Spinal cord (tissue), 4 donors: ENCODE results near the gene ARID4B. TPM values are rescaled to one million over a fixed set of nuclear protein-coding genes. Genes with fewer than 3 reads are reported as not detected.

Experiments used
- polyA plus RNA-seq, 2 donors: library from polyadenylated mRNA; unstranded; fragments of 120-200 nt; gene quantifications; one replicate each; pipeline ENCODE4 v1.2.1, GENCODE V29; 2013; ENCODE audit not compliant: insufficient read length in 2 of 2
- small RNA-seq: library from RNA; depleted of rRNA; stranded (forward); fragments of <200 nt; gene quantifications from one replicate; pipeline ENCODE3, GENCODE V24; 2014; ENCODE audit warnings: low replicate concordance
- total RNA-seq, 2 donors: library from RNA; depleted of rRNA in 1 of 2; stranded (reverse); fragments of 120-200 nt in 1 of 2; fragments of >200 nt in 1 of 2; gene quantifications; one replicate each; pipeline versions ENCODE4 v1.2.3 to v1.2.4, GENCODE V29; 2013 to 2014

ARID4B gene
- total and polyA plus RNA-seq, 4 donors = 30.9 to 68.0 (median 45.2) TPM

Small RNA genes lying within 50 kb of the gene (small RNA-seq; reads per million reads assigned to genes)
- not detected for gene AL391994.1
- gene MIR4753 = 0.06 reads per million
- gene SNORA14B = 10.2 reads per million, percentile 96 among the genes with 10 or more reads in this experiment

Other genes starting within 250 kb of the ARID4B start
- 100 to 1,000 TPM in 1 of 2 donors, 10 to 100 TPM in 1; 87.4 to 164 TPM for gene TOMM20, start 199.3 kb downstream of the ARID4B start, total RNA-seq
- gene TOMM20, start 199.3 kb downstream of the ARID4B start, polyA plus RNA-seq = 100 to 1,000 TPM; 159 to 180 TPM
- gene RBM34, start 166.9 kb downstream of the ARID4B start, total RNA-seq = 10 to 100 TPM; 60.6 to 70.1 TPM
- 10 to 100 TPM; 76.2 to 88.6 TPM for gene RBM34, start 166.9 kb downstream of the ARID4B start, polyA plus RNA-seq
- 10 to 100 TPM; 42.7 to 45.8 TPM for gene GGPS1, start 391 bp upstream of the ARID4B start, total RNA-seq
- gene GGPS1, start 391 bp upstream of the ARID4B start, polyA plus RNA-seq = 10 to 100 TPM; 66.1 to 73.8 TPM
- gene TBCE, start 39.2 kb upstream of the ARID4B start, total RNA-seq = 10 to 100 TPM; 29.6 to 34.2 TPM
- 10 to 100 TPM; 48.8 to 51.5 TPM for gene TBCE, start 39.2 kb upstream of the ARID4B start, polyA plus RNA-seq
- gene B3GALNT2, start 176.3 kb upstream of the ARID4B start, total RNA-seq = 10 to 100 TPM; 26.7 to 31.1 TPM
- gene B3GALNT2, start 176.3 kb upstream of the ARID4B start, polyA plus RNA-seq = 10 to 100 TPM; 10.1 to 16.1 TPM